ENCODE data around the gene MCC.

Gene MCC

DNA sequence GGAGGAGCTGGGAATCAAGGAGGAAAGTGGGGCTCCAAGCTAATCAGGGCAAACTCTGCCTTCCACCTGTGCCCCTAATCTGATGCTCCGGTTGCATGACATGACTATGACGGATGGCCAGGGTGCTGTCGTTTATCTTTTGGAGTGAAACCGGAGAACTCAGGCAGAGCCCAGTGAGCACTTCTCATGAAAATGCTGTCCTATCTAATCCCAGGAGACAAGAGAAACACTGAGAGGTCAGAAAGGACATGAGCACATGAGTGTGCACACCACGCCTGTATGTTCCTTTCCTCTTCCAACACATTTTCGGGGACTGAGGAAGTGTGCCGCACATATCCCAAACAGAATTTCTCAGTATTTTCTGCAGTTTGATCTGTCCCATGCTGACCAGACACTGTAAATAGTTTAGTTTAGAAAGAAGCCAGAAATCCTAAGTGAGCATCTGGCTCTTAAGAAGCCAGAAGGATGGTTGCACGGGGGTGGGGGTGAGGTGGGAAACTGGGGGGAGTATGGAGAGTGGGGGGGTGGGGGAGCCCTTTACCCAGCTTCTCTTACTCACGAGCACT lies 270.6 kb downstream of the MCC start:
- Histone ChIP-seq H3K4me3 (no peak overlapping the region), H3K27ac (peak overlapping the region in 1 of 21 experiments; percentile 7)

DNA sequence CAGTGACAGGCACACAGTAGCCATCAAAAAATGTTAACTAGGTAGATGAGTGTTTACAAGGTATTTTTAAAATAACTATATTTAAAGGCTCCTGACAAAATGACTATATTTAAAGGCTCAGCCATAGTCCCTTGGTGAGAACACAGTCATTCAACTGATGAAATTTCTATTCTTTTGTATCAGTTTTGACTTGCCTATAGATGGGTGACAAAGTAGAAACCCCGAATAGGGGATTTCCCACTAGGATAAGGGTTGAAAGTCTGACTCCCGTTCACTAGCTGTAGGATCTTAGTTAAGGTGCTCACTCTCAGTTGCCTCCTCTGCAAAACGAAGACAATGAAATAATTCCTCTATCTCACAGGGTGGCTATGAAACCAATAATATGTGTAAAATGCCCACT lies 271.7 kb downstream of the MCC start:
- Histone ChIP-seq H3K27ac (no peak overlapping the region), H3K4me3 (no peak overlapping the region)

DNA sequence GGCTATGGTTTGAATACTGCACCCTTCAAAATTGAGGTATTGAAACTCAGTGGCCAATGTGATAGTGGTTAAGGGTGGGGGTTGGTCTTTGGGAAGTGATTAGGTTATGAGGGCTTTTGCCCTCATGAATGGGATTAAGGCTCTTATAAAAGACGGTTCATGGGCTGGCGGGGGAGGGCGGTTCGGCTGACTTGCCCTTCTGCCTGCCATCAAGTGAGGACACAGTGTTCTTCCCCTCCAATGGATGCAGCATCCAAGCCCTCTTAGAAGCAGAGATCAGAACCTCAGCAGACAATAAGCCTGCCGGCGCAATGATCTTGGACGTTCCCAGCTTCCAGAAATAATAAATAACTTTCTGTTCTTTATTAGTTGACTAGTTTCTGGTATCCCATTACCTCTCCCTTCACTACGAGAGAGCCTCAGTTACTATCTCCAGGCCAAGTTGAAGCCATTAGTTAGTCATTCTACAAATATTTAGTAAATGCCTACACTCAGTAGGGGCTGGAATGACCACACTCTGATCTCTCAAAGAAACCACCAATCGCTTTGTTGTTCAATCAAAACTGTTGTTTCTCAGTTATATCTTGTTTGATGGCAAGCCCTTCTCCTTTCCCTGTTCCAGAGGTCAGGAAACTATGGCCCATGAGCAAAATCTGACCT lies 272.7 kb downstream of the MCC start:
- Histone ChIP-seq H3K27ac (no peak overlapping the region), H3K4me3 (no peak overlapping the region)

DNA sequence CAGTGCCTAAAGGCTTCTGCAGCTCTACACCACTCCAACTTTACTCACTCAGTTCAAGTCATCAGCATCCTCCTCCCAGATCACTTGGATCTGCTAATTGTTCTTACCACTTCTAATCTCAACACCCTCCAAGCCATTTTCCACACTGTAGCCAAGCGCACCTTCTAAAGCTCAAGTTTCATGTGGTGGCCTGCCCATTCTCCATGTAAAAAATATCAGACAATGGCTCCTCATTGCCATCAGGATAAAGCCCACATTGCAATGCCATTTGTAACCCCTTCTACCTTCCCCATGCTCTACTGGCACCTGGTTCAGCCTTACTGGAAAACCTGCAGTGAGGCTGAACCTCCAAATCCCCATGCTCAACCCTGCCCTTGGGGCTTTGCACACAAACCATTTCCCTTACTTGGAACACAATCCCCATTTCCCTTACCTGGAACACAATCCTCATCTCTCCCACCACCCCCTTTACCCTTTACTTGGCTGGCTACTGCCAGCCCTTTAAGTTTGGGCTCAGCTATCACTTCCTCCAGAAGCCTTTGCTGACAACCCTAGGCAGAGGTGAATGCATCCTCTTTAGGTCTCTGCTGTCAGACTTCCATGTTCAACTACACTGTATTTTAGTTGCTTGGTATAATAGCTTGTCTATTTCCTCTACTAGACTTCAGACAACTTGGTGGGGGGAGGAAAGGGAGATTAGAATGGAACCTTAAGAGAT lies 273.5 kb downstream of the MCC start:
- Histone ChIP-seq H3K4me3 (no peak overlapping the region), H3K27ac (no peak overlapping the region)

DNA sequence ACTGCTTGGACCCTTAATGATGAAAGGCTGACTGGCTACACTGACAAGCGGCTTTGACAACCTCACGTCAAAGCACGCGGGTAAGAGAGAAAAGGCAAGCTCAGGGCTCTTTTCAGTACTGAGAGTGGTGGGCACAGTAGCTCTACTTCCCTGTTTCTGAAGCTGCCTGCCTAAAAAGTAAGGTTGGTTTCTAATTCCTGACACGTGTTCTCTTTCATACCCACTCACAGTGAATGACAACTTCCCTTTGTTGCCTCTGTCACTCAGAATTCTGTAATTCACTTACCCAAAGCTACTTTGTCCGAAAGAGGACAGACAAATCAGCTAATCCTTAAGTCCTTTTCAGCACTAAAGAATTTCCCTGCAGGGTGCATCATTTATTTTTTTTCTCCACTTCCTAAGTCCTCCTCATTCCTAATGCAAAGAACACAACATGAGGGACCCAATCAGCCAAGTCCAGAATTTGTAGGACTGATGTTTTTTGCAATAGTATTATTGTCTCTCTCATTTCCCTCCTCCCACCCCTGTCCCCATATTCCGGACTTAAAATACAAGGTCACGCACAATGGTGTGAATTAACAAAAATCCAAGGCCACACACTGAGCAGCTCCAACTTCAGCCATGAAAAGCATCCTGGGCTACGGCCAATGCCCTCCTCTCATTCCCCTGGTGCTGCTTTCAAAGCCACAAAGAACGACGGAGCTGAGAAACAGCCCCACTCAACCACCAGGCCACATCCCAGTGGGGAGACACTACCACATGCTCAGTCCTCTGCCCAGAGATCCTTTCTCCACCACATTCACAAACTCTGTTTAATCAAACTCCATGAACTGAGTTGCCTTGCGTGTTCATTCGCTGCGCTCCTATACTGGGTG lies 274.5 kb downstream of the MCC start:
- Histone ChIP-seq H3K4me3 (no peak overlapping the region), H3K27ac (no peak overlapping the region)

DNA sequence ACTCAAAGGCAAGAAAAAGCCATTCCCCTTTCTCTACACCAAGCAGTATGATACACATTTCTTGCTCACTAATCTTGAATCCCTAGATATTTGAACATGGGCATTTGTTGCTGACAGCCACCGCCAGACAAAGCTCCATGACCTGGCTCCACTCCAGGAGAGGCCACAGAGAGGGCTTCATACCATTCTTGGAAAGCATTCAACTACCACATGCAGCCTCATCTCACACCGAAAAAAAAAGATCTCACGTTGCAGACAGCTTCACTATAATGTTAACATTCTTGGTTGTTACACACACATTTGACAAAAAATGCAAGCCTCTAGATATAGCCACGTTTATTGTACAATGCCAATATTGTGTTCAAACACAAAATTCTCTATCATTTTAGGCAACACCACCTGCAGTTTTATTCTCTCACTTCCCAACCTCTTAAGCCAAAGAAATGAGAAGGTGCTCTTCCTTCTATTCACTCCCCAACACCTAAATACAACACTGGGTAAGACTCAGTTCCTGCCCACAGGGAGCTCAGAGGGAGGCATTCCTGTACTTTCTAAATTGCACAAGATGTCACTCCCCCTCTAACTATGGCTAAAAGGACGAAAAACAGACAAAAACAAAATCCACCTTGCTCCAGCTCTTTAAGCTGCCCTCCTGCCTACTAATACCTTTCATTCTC lies 275.9 kb downstream of the MCC start:
- Histone ChIP-seq H3K27ac (no peak overlapping the region), H3K4me3 (no peak overlapping the region)

DNA sequence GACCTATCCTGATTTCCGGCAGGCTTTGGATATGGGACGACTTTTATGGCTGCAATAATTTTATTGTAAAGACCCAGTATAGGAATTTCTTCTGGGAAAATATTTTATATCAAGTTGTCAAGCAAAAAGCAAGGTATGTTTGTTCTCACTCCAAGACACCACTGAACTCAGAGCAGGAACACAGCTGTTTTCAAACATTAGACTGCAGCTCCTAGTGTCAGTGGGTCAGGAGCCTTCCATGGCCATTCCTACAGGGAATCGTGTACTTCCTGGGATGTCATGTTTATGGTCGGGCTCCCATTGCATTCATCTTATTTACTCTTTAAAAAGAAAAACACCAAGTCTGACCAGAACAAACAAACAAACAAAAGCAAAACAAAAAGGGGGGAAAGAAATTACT lies 278.8 kb downstream of the MCC start:
- H3K27ac ChIP-seq = no peak overlapping the region
- H3K4me3 ChIP-seq = no peak overlapping the region

DNA sequence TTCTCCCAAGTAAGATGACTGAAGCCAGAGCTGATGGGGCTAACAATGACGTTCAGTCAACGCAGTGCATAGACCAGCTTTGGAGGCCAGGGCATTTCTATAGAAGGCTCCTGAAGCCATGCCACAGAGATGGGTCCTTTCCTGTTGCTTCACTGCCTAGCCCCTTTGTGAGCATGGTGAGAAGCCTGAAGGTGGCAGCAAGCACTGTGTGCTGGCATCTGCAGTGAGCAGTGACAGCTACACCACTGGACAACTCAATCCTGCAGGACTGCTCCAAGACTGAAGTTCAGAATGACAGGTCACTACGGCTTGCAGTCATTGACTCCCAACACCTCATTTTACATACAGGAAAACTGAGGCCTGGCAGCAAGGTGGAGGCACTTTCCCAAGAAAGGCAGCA lies 282.4 kb downstream of the MCC start:
- H3K27ac ChIP-seq = peak overlapping the region in 2 of 21 experiments; percentile 9 to 17
- H3K4me3 ChIP-seq = no peak overlapping the region

DNA sequence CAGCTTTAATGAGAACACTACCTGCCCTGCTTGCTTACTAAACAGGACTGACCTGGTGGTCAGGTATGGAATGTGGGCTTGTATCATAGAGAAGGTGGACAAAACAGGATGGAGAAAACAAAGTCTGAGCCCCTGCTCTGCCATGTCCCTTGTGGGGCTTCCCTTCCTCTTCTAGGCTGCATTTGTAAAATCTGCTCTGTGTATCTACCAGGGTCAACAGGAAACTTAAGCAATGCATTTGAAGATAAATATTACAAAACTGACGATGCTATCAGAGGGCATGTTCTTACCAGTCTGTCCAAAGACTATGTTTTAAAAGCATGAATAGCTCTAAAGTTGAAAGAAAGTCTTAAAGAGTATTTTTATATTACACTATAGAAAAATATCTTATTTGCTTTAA lies 282.9 kb downstream of the MCC start:
- Histone ChIP-seq H3K27ac (peak overlapping the region in 5 of 21 experiments; percentile 9 to 55 (median 17)), H3K4me3 (no peak overlapping the region)

DNA sequence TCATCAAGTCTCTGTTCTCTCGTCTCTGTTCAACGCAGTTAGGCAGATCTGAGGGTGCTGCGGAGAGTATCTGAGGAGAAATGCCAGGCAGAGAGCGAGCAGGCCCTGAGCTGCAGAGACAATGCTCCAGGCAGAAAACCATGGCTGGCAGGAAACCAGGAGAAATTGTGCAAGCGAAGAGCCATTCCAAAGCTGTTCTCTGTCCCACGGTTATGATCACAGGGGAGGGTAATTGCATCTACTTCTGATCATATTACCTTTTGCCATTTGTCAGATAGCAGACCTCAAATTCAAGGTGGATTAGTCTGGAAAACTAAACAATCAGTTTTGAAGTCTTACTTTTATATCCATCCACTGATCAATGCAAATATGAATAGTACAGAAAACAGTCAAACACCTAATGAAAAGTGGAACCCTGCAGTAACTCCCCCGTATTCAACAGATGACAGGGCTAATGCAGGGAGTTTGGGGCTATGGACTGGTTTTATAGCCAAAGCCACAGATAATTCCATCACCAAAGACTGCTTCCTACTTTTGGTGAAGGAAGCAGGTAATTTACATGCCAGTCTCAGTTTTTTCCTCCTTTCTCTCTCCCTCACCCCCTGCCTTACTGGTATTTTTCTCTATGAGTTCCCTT lies 283.6 kb downstream of the MCC start:
- H3K4me3 ChIP-seq = peak overlapping the region in 1 of 7 experiments; percentile 0
- peak overlapping the region in 5 of 21 experiments; percentile 10 to 55 (median 20) for H3K27ac ChIP-seq

DNA sequence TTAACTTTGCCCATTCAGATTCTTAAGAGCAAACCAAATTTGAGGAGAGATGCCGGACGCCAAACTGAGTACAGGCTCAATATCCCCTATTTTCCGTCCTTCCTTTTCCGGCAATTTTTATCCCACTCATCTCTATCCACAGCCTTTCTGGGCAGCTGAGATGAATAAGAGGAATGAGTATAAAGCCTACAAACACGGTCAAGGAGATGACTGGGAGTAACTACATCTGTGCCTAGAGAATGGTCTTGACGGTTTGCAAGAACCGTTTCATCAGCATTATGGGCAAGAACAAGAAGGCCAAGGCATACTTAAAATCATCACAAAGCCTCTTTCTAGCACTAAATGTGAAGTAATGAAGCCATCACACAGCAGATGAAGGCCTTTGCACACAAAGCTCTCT lies 284.3 kb downstream of the MCC start:
- Histone ChIP-seq H3K4me3 (peak overlapping the region in 2 of 7 experiments; percentile 0 to 7), H3K27ac (peak overlapping the region in 1 of 21 experiments; percentile 14)

DNA sequence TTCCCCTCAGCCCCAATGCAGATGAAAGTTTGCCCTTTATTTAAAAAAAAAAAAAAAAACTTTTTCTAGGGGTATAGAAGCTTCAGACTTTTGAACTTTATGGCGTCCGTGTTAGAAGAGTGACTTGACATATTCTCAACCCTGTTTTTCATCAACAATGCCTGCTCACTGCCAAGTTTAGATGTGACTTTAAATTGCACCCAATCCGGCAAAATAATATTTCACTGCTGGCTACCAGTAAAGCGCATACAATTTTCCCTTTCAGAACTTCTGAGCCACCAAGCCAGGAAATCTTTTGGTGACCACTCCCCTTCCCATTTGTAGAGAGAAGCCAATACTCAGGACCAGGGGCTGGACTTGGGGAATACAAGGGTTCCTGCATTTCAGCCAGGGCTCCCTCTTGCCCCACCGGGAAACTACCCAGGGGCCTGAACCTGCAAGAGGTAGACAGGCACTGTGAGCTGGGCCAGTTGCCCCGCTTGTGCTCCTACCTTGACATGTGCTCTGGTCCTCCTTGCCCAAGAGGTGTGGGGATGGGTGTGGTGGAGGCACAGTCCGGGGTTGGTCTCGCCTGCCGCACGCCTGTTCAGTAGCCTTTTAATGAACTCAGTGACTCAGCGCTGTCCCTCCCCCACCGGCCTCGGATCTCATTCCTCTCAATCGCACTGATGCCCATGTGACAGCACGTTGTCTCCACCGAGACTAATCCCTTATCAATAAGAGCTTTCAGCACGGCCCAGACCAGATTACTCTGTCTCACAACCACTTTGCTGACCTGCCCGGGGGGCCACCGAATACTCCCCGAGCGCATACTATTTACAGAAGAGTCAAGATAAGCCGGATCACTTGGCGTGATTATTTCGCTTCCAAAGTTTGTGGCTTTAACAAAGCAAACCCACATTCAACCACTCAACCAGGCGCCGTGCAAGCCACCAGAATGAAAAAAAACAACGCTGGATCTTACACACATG lies 285.2 kb downstream of the MCC start:
- peak overlapping the region in 8 of 21 experiments; percentile 1 to 58 (median 36) for H3K27ac ChIP-seq

DNA sequence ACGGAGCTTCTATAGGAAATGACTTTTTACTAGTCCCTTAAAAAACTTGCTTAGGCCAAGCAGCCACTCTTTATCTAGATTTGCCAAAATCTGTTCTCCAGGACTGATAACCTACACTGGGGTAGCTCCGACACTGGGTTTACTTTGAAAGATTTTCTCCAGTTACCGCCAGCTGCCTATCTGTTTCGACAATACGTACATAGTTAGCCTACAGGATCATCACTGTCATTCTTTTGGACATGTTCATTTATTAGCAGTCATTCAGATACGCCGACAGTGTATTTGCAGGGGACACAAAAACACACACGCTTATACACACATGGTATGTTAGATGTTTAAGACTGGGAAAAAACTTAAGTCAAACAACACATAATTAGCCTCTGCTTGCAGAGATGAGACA lies 286.0 kb downstream of the MCC start:
- Histone ChIP-seq H3K4me3 (no peak overlapping the region), H3K27ac (peak overlapping the region in 3 of 21 experiments; percentile 27 to 49 (median 46))

More for the DNA sequence above, 285.2 kb downstream of the MCC start:
- H3K4me3 ChIP-seq = no peak overlapping the region

DNA sequence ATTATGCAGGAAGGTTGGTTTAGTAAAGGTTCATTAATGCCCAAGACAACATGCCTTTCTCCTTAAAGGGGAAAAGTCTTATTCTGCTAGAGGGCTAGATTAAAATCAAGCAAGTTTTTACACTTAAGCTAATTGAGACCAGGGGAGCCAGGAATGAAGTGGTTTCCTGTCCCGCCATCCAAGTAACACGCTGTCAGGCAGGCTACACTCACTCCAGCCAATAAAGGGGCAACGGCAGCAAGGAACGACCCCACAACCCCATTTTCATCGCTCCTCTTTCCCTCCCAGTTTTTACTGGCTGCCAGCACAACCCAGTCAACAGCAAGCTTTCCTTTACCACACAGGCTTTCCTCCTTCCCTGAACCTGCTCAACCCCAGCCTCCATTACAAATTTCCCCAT lies 286.5 kb downstream of the MCC start:
- H3K4me3 ChIP-seq = no peak overlapping the region
- peak overlapping the region in 6 of 21 experiments; percentile 23 to 56 (median 48) for H3K27ac ChIP-seq

DNA sequence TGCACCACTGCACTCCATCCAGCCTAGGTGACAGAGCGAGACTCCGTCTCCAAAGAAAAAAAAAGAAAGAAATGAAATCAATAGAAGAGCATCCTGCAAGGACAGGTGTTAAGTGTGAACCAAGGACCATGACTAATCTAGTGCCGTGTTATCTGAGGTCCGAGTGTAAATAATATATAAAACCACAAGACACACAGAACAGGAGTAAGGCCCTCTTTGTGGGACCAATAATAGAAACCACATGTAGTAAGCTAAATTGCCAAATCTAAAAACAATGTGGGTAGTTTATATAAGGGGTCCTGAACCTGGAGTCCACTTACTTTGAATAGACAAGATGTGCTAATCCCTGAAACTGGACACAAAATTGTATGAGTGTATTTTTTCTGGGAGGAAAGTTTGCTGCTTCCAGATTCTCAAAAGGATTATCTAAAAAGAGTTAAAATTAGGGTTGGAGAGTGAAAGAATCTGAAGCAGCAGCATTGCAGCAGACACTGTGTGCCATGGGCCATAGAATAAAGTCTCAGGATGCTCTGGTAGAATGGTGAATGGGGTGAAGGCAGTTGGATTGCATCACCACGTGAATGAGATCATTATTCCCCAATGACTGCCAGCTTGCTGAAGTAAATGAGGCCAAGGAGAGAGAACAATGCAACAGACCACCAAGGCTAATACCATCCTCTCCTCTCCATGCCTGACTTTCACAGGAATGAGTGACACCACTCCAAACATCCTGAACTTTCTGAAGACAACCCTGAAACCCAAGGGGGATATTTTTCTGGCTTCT lies 288.9 kb downstream of the MCC start:
- Histone ChIP-seq H3K4me3 (no peak overlapping the region), H3K27ac (no peak overlapping the region)

DNA sequence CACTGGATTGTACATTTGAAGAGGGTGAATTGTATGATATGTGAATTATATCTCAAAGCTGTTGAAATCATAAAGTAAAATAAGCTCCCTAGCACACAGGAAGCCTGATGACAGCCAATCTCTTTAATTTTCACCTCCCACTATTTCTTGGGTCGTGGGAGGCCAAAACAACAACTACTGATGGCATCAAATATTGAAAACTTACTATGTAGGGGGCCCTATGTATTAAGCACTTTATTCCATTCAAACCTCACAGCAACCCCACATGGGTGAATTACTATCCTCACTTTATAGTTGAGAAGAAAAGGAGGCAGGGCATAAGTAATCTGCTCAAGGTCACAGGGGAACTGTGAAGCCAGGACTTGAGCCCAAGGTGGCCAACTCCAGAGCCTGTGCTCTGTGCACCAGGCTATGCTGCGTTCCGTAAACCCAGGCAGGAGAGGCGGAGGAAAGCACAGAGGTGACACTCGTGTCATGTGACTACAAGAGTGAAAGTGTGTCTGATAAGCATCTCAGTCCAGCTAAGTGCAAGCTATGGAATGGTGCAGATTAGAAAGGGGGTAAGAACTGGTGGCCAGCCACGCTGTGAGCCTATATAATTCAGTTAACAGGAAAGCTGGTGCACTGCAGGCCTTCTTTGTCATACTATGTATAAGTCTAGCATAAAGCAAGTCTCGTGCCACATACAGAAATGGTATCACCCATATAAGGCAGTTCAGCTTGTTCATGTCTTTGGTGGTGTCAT lies 290.6 kb downstream of the MCC start:
- no peak overlapping the region for H3K4me3 ChIP-seq

More for the DNA sequence above, 290.6 kb downstream of the MCC start:
- no peak overlapping the region for H3K27ac ChIP-seq
